ENCODE measurements around the gene EXOC3L4.

- TF ChIP-seq EZH2 (IDR thresholded peaks at IDR 0.05; ENCODE audit: borderline replicate concordance, low read length) (no peak), CTCF (IDR thresholded peaks at IDR 0.05; ENCODE audit: low read length) (no peak)
Observed at GRCh38 chr14:103110681-103111231, 16.2 kb downstream of the EXOC3L4 start.

Measured in OCI-LY1 (cell line).